B cell (primary cell): ENCODE results near the gene PELI1. TPM values are rescaled to one million over a fixed set of nuclear protein-coding genes. Genes with fewer than 3 reads are reported as not detected.
A peak's percentile ranks its signal among the peaks of the same experiment; 100 is the strongest.

Experiments used
- ATAC-seq: fragments of 200-7000 bp; cut with Tn5 transposase; one replicate; pipeline ENCODE4 v1.10.0; 2021; ENCODE audit warnings: low read depth, mild to moderate bottlenecking, moderate number of reproducible peaks, moderate library complexity
- CTCF ChIA-PET: fragments of 350-600 bp; sonication (Branson Sonifier 250); formaldehyde crosslinking; loops from one replicate; lab custom pipeline; 2021; ENCODE audit warnings: antibody characterized with exemption, inconsistent platforms; lab: Charles Lee
- POLR2A ChIA-PET: fragments of 350-600 bp; sonication (Branson Sonifier 250); formaldehyde crosslinking; loops from one replicate; lab custom pipeline; 2021; ENCODE audit warnings: antibody characterized with exemption; lab: Charles Lee
- DNase-seq: peaks from one replicate; pipeline ENCODE4 v3.0.0; 2013
- H2AFZ ChIP-seq: 2 replicates; pipeline ENCODE4 v1.6.1; 2012; ENCODE audit warnings: mild to moderate bottlenecking, low read depth, low read length; ENCODE audit not compliant: insufficient read depth, poor library complexity, severe bottlenecking
- H3K27ac ChIP-seq, 2 donors: 1 replicate in 1 of 2; 2 replicates in 1 of 2; pipeline ENCODE4 v1.5.1; 2012 to 2013; ENCODE audit warnings: low read length in 2 of 2, mild to moderate bottlenecking in 2 of 2, moderate library complexity in 1 of 2
- H3K27me3 ChIP-seq, 4 experiments: fragments of 200-600 bp in 1 of 4; sonication (generic) in 1 of 4; replicated peaks in 1 of 4; 1 replicate in 2 of 4; 2 replicates in 2 of 4; pipeline versions ENCODE4 v1.6.1 to v1.7.0; 2013 to 2016; ENCODE audit warnings: low read length in 3 of 4, mild to moderate bottlenecking in 2 of 4, mixed read lengths in 1 of 4, moderate library complexity in 1 of 4; ENCODE audit not compliant: insufficient read depth in 4 of 4, control insufficient read depth in 3 of 4; ENCODE audit errors: control extremely low read depth in 1 of 4
- H3K36me3 ChIP-seq, 2 experiments: replicated peaks in 1 of 2; 1 replicate in 1 of 2; 2 replicates in 1 of 2; pipeline versions ENCODE4 v1.6.1 to v1.7.1; 2013; ENCODE audit warnings: low read length in 1 of 2; ENCODE audit not compliant: insufficient read depth in 2 of 2, control insufficient read depth in 1 of 2; ENCODE audit errors: control extremely low read depth in 1 of 2, extremely low read depth in 1 of 2
- H3K4me1 ChIP-seq, 2 donors: fragments of 200-600 bp in 1 of 2; sonication (generic) in 1 of 2; 1 replicate in 1 of 2; 2 replicates in 1 of 2; pipeline versions ENCODE4 v1.5.1 to v1.6.1; 2013 to 2017; ENCODE audit warnings: low read length in 2 of 2; ENCODE audit not compliant: control insufficient read depth in 2 of 2, insufficient read depth in 2 of 2
- H3K4me2 ChIP-seq: replicated peaks from 2 replicates; pipeline ENCODE3; 2012; ENCODE audit warnings: mild to moderate bottlenecking, low read depth, low read length; ENCODE audit not compliant: poor library complexity, severe bottlenecking
- H3K4me3 ChIP-seq, 5 experiments: fragments of 200-600 bp in 1 of 5; sonication (generic) in 1 of 5; 1 replicate in 3 of 5; 2 replicates in 2 of 5; pipeline versions ENCODE4 v1.5.1 to v1.7.0; 2011 to 2016; ENCODE audit warnings: low read length in 4 of 5, mild to moderate bottlenecking in 4 of 5, low read depth in 2 of 5, control low read depth in 1 of 5, moderate library complexity in 1 of 5; ENCODE audit not compliant: insufficient read depth in 1 of 5; ENCODE audit errors: control extremely low read depth in 1 of 5, extremely low read depth in 1 of 5
- H3K79me2 ChIP-seq: fragments of 200-600 bp; sonication (generic); one replicate; pipeline ENCODE4 v1.6.0; 2016; ENCODE audit warnings: low read length; ENCODE audit not compliant: control insufficient read depth, insufficient read depth
- H3K9ac ChIP-seq: fragments of 200-600 bp; sonication (generic); 2 replicates; pipeline ENCODE4 v1.6.1; 2017; ENCODE audit warnings: mild to moderate bottlenecking, low read length, moderate library complexity
- H3K9me3 ChIP-seq, 3 donors: one replicate each; pipeline versions ENCODE4 v1.6.1 to v1.7.1; 2013; ENCODE audit warnings: low read length in 2 of 3; ENCODE audit not compliant: control insufficient read depth in 2 of 3, insufficient read depth in 1 of 3; ENCODE audit errors: control extremely low read depth in 1 of 3
- H4K20me1 ChIP-seq: 2 replicates; pipeline ENCODE4 v1.6.0; 2012; ENCODE audit warnings: mild to moderate bottlenecking, low read length; ENCODE audit not compliant: insufficient read depth, control insufficient read depth, poor library complexity, severe bottlenecking
- H3K27ac Mint-ChIP-seq: one replicate; pipeline ENCODE4 v1.8.0; 2021; ENCODE audit warnings: mixed read lengths
- H3K27me3 Mint-ChIP-seq: one replicate; pipeline ENCODE4 v1.8.0; 2021; ENCODE audit warnings: mixed read lengths
- H3K4me1 Mint-ChIP-seq: one replicate; pipeline ENCODE4 v1.8.0; 2021; ENCODE audit warnings: mixed read lengths
- H3K4me3 Mint-ChIP-seq: one replicate; pipeline ENCODE4 v1.8.0; 2021; ENCODE audit warnings: mixed read lengths
- H3K9me3 Mint-ChIP-seq: one replicate; pipeline ENCODE4 v1.8.0; 2022; ENCODE audit warnings: mixed read lengths; ENCODE audit not compliant: insufficient read depth
- CTCF ChIP-seq: fragments of 200-600 bp; IDR thresholded peaks from one replicate; pipeline ENCODE4 v1.8.0; 2022; ENCODE audit warnings: antibody characterized with exemption, mild to moderate bottlenecking
- EZH2 ChIP-seq: IDR thresholded peaks from 2 replicates; pipeline ENCODE4 v1.6.1; 2012; ENCODE audit warnings: borderline replicate concordance, low read depth, mild to moderate bottlenecking, moderate library complexity, low read length; ENCODE audit not compliant: insufficient read depth, poor library complexity, severe bottlenecking
- WGBS: methylation state at CpG from one replicate; pipeline ENCODE4 v1.1.5; 2013; ENCODE audit warnings: missing lambda C conversion rate; ENCODE audit not compliant: insufficient coverage; 5-methylcytosine and 5-hydroxymethylcytosine counted together
- intact Hi-C: fragments of 100-400 bp; cut with micrococcal nuclease; formaldehyde crosslinking; loops from one replicate; pipeline ENCODE4 v1.10.0; 2022
- polyA plus RNA-seq: library from polyadenylated mRNA; depleted of rRNA; stranded (reverse); fragments of >200 nt; gene quantifications from 2 replicates; pipeline ENCODE4 v1.2.3, GENCODE V29; 2012
- total RNA-seq, 2 donors: library from RNA; stranded (reverse); fragments of 120-200 nt in 1 of 2; gene quantifications; 1 replicate in 1 of 2; 2 replicates in 1 of 2; pipeline versions ENCODE4 v1.2.3 to v1.2.4, GENCODE V29; 2013 to 2022

PELI1 gene
- total and polyA plus RNA-seq, 2 donors (not counting 1 experiment from before 2014, with no cell fraction given): 45.3 to 115 TPM

DNA sequence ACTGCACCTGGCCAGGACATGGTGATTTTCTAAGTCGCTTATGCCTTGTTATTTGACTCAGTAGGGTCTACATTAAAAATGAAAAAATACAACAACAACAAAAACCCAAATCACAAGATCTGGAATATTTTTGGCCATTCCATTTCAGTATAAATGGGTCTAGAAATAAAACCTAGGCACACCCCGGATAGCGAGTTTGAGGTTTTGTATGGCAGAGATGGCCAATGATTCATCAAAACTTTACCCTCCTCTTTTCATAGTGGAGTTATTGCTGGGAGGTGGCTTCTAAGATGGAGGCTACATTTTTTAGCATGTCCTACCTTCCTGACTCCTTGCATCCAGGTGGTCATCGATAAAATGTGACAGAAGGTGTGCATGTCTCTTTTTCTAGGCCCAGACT is 49.3 kb upstream of the PELI1 start:
- no CpG with 5 or more reads among the region's 4 CpGs for WGBS
- Histone ChIP-seq H3K36me3 (no peaks in the 10 kb centered on the region), H3K4me2 (no peak overlapping the region), H3K79me2 (no peaks in the 10 kb centered on the region), H3K27ac (no peak overlapping the region), H3K9ac (no peak overlapping the region), H4K20me1 (no peaks in the 10 kb centered on the region), H3K4me3 (no peak overlapping the region), H3K9me3 (no peaks in the 10 kb centered on the region), H2AFZ (no peak overlapping the region), H3K27me3 (no peaks in the 10 kb centered on the region), H3K4me1 (peaks cover 19 to 27% of the 10 kb centered on the region in 2 donors)
- no peaks in the 10 kb centered on the region for H3K27me3 Mint-ChIP-seq
- DNase-seq (no peak), ATAC-seq (no peak)
- TF ChIP-seq EZH2 (no peak), CTCF (no peak)
- POLR2A ChIA-PET: no interaction called here
- H3K4me3 Mint-ChIP-seq: no peak overlapping the region
- CTCF ChIA-PET: interaction anchor here (1.1 kb wide), 1 partner anchor 134 kb away, joined by 4 read pairs; no protein-coding TSS in a partner anchor
- intact Hi-C loops: loop anchor here (5.0 kb wide), 1 partner anchor 34 kb away; no protein-coding TSS in a partner anchor
- no peak overlapping the region for H3K27ac Mint-ChIP-seq
- peaks cover 40% of the 10 kb centered on the region for H3K4me1 Mint-ChIP-seq
- H3K9me3 Mint-ChIP-seq: no peaks in the 10 kb centered on the region

GRCh38 chr2:64192664-64193105 is 48.5 kb upstream of the PELI1 start:
- Histone ChIP-seq H3K9ac (no peak overlapping the region), H3K9me3 (no peaks in the 10 kb centered on the region), H2AFZ (no peak overlapping the region), H3K4me1 (peaks cover 19 to 27% of the 10 kb centered on the region in 2 donors), H3K27me3 (no peaks in the 10 kb centered on the region), H3K79me2 (no peaks in the 10 kb centered on the region), H3K36me3 (no peaks in the 10 kb centered on the region), H3K27ac (no peak overlapping the region), H3K4me2 (peak overlapping the region; percentile 45), H4K20me1 (no peaks in the 10 kb centered on the region), H3K4me3 (no peak overlapping the region)
- Mint-ChIP-seq H3K27ac (peak overlapping the region; percentile 10), H3K4me3 (no peak overlapping the region), H3K4me1 (peaks cover 37% of the 10 kb centered on the region), H3K9me3 (no peaks in the 10 kb centered on the region), H3K27me3 (no peaks in the 10 kb centered on the region)
- TF ChIP-seq CTCF (no peak), EZH2 (no peak)
- WGBS: 94% methylated on average over 3 of the region's 6 CpGs
- DNase-seq: no peak
- ChIA-PET CTCF (interaction anchor here (0.6 to 1.0 kb wide), 4 partner anchors 22 to 976 kb away, joined by 3 read pairs; no protein-coding TSS in a partner anchor), POLR2A (interaction anchor here (0.6 to 1.1 kb wide), 3 partner anchors 9 to 133 kb away, joined by 3 read pairs; no protein-coding TSS in a partner anchor)
- ATAC-seq: no peak
- intact Hi-C loops: loop anchor here (5.0 kb wide), 1 partner anchor 35 kb away; no protein-coding TSS in a partner anchor
